Activated effector memory CD4-positive, alpha-beta T cell treated with anti-CD3 and anti-CD28 coated beads, Interleukin-2, amount 50 U/mL, for 16 hours (primary cell): Measurements from ENCODE around the gene TMEM74B.
"Not testable (repeated sequence)": the region's sequence is repeated elsewhere in the genome, so short reads cannot be mapped to it uniquely, and the experiment has no call there.

Experiments used
- DNase-seq: peaks from one replicate; pipeline ENCODE4 v3.0.0-alpha.2; 2020

Gene TMEM74B

DNA sequence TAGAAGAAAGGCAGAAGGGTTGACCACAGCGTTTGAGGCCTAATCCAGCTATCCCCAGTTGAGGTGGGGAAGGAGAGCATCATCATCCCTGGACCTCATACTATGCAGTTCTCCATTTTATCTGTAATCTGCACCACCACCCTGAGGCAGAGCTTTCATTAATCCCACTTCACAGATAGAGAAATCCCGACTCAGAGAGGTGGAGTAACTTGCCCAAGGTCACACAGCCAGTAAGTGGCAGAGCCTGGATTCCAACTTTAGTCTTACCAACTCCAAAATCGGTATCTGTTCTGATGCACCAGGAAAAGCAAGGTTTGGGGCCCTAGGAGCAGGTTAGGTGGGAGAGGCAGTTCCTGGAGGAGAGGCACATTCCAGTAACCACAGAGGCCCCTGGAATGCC is 6.7 kb downstream of the TMEM74B start:
- DNase-seq, result peak; percentile 5

DNA sequence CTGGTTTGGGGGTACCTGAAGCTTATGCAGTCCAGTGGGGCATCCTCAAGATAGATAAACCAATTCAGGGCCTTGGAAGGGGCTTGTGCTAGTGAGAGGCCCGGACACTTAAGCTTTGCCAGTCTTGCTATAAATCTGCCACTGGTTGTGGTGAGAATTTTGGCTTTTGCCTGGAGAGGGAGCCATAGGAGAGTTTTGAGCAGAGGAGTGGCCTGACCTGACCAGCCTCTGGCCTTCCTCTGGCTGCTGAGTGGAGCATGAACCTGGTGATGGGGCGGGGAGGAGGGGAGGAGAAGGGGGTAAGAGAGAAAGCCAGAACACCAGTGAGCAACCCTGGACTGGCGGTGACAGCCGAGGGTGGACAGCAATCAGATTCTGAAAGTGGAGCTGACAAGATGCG is 7.1 kb downstream of the TMEM74B start:
- DNase-seq, result peak; percentile 21

DNA sequence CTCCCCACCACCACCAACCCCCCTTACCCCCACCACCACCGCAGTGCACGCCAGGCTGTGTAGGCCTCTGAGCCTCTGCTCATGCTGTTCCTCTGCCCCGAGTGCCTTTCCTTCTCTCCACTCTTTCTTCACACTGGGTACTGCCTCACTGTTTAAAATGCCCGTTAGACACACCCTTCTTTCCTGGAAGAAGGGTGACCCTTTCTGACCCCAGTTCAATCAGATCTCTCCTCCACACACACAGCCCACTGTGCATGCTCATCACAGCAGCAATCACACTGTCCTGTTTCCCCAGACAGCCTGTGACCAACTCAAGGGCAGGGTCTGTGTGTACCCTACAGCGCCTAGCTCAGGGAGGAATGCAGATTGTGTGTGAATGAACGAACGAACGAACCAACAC is 10.0 kb downstream of the TMEM74B start:
- DNase-seq, result peak; percentile 43

DNA sequence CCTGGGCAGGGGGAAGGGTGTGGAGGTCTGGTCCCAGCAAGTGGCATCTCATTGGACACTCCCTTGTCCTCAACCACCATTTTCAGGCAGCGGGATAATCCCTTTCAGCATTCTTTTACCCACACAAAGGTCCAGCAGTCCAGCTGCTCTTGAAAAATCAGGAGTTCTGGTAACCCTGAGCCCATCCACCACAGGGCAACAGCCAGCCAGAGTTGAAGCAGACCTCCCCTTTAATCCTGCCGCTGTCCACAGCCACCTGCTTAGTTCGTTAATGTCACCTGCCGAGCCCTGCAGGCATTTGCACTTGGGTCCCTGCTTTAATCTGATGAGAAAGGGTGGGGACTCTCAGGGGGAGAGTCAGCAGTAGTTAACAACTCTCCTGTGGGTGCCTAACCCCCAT is 11.1 kb downstream of the TMEM74B start:
- DNase-seq, result peak; percentile 55

DNA sequence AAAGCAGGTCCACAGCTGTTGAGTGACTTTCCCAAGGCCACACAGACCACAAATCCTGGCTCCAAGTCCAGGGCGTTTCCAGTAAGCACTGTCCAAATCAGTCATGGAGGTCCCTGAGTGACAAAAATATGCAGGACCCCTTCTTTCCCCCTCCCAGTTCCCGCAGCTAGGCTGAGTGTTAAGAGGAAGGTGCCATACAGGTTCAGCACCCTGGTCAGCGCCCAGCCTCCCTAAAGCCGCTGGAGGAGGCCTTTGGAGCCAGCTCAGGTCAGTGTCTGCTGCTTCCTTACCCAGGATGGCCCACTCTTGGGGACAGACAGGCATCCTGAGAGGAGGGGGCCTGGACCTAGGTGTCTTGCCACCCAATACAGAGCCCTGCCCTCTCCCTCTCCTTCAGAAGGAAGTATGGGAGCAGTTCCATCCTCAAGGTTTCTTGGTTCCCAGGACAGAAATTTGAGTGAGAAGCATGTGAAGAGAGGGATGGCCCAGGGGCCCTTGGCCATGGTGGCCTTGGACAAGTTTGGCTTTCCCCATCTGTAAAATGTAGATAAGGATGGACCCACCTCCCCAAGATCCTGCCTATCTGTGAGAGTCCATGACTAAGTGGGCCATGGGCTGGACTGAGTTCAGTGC is 13.2 kb downstream of the TMEM74B start:
- DNase-seq, result peak; percentile 61

DNA sequence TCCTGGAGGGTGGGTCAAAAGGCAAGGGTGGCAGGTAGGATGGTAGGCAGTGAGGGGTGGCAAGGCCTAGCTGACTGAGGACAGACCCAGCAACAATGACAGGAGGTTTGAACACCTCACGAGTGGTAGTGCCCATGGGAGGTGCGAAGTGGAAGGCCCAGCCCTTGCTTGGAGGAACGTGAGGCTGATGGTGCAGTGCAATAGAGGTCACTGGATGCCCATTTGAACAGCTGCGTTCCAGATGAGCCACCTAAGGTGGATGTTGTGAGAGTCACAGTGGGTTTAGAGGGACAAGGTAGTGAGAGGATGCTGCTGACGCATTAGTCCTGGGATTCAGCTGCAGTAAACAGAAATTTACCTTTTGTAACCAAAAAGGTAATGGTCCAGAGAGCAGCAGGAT is 15.6 kb downstream of the TMEM74B start:
- peak; percentile 54 for DNase-seq

DNA sequence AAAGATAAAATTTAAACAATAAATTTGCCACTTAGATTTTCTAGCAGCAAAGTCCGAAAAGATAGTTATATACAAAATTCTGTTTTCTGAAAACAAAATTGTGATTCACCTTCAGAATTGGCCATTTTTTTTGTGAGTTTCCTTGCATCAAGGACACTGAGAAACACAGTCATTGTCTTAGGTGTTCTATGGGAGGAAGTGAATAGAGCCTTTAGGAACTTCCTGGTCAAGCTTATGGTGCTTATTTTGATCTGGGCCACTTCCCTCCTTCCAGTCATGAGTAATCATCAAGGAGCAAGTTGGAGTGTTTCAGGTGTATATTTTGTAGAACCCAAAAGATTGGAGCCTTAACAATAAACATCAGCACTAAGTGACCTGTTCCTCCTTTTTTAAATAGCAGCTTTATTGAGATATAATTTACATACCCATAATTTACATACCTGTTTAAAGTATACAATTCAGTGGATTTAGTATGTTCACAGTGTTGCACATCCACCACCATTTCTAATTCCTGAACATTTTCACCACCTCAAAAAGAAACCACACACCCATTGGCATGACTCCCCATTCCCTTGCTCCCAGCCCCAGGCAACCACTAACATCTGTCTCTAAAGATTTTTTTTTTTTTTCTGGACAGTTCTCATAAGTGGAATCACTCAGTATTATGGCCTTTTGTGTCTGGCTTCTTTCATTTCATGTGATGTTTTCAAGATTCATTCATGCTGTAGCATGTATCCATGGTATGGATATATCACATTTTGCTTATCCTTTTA is 17.6 kb downstream of the TMEM74B start:
- DNase-seq, result no peak

DNA sequence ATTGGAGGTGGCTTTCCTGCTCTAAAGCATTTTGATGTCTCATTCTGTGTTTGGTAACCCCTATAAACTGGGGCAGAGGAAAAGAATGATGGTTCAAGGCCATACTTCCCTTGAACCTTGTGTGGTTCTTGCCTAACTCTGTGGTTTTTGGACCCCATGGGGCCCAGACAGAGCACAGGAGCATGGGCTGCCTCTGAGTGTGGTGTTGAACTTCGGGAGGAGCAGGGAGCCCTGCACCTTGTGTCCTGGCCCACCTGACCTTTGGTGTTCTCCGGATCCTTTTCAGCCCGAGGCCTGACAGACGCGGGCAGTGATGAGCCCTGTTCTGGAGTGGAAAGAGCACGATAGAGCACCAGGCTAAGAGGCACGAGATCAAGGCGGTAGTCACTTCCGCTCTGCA is 18.8 kb downstream of the TMEM74B start:
- peak; percentile 33 for DNase-seq

DNA sequence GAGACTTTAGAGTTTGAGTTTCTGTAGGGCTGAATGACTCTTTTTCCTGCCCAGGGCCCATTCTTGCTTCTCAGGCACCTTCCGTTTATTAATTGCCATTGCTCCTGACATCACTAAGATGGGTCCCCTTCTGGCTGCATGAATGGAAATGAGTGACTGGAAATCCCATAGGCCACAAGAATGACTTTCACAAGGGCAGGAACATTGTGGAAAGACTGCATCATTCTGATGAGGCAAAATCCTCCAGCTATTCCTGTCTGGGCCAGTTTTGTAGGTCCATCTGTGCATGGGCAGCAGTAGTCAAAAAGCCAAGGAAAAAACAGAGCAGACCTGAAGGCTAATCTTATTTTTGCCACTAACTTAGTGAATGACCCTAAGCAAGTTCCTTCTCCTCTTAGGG is 19.3 kb downstream of the TMEM74B start:
- DNase-seq, result no peak

DNA sequence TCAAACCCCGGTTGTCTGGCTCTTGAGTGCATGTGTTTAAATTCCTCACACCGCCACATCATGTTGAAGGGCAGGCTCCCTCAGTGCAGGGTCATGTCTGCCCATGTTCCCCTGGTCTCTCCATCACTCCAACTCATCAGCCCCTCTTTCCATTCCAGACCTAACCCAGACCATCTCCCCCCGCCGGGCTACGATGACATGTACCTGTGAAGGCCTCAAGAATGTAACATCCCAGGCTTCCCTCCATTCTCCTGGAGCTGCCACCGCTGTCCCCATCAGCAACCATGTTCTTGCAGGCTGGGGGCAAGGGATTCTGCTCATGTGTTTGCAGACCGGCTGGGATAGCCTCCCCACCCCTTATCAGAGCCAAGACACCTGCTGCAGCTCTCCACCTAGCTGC is 19.9 kb downstream of the TMEM74B start:
- DNase-seq, result peak; percentile 34

DNA sequence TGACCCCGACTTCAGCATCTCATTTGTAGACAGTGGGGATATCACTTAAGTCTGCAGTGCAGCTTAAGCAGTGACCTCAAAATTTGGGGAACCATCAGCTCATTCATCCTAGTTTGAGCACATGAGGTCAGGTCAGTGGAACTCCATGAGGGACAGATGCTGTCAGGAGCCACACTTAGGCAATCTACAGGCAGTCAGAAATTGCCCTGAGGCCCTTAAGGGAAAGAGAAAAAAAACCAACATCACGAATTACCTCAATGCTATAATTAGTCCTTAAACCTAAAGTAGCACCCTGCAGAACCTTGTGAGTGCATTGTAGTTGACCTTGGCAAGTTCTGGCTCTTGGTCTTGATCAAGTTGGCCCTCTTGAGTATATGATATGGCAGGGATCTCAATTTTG is 21.1 kb downstream of the TMEM74B start:
- no peak for DNase-seq

DNA sequence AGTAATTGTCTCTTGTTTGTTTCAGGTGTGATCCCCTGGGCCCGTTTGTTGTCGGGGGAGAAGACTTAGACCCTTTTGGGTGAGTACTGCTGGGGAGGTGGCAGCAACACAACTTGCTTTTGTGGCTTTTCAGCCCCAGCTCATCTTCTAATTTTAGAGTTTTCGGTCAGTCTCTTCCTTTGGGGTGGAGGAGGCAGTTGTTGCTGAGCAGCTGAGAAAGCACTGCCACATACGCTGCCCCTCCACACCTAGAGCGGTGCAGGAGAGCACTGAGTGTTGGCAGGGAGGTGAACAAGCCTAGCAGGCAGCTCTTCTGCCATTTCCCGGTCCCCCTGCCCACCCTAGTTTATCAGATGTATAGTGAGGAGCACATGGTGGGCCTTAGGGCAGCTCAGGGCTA is 21.7 kb downstream of the TMEM74B start:
- peak; percentile 19 for DNase-seq

DNA sequence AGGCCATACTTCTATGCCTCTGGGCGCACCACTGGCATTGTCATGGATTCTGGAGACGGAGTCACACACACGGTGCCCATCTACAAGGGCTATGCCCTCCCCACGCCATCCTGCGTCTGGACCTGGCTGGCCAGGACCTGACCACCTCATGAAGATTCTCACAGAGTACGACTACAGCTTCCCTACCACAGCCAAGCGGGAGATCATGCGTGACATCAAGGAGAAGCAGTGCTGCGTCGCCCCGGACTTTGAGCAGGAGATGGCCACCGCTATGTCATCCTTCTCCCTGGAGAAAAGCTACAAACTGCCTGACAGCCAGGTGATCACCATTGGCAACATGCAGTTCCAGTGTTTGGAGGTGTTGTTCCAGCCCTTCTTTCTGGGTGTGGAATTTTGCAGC is 23.8 kb downstream of the TMEM74B start:
- DNase-seq, result no peak

DNA sequence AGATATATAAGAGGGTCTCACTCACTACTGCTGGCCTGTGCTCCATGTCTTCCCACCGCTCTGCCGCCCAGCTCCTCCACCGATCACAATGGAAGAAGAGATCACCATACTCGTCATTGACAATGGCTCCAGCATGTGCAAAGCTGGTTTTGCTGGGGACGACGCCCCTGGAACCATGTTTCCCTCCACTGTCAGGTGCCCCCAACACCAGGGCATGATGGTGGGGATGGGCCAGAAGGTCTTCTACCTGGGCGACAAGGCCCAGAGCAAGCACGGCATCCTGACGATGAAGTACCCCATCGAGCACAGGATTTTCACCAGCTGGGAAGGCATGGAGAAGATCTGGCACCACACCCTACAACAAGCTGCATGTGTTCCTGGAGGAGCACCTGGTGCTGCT is 24.3 kb downstream of the TMEM74B start:
- no peak for DNase-seq

DNA sequence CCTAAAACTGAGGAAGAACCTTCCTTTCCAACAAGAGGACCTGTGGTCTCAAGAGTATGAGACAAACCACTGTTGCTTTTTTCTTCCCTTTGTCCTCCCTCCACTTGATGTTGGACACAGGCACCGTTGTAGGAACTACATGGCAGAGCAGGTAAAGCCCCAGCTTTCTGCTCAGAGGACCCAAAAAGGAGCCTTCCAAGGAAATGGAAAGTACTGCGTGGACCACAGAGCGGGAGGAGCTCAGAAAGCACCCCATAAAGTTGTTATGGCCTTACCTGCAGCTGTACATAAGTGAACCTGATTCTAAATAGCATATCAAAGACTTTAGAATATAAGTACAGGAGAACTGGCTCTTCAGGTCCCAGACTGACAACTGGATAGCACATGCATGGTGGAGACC is 29.4 kb downstream of the TMEM74B start:
- no peak for DNase-seq

DNA sequence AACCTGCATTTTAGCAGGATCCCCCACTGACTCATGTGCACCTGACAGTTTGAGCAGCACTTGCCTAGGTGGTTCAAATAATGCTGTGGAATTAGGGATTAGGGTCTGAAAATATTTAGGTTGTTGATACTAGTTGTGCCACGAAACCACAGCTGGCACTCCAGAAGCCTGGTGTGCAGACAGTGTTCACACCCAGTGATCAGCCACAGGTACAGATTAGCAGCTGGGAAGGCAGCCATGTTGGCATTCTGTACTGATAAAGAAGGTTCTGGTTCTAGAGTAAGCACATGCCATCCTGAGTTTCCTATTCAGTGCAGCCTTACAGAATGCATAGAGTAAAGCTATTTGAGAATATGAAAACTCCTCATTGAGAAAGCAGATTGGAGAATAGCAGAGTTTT is 30.1 kb downstream of the TMEM74B start:
- no peak for DNase-seq

DNA sequence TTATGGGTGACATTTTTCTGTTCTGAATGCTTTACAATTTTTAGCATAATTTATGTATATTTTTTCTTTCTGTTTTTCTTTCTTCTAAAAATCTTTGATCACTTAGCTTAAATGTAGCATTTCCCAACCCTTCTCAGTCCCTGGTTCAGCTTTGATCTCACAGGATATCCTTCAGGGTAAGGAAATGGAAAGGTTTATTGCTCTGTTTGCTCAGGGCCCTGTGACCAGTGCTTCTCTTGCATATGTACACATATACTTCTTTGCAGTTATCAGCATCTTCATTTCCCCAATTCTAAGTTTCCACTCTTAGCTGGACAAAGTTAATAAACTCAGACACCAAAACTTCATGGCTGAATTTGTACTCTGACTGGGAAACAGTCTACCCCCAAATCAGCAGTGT is 30.6 kb downstream of the TMEM74B start:
- no peak for DNase-seq

DNA sequence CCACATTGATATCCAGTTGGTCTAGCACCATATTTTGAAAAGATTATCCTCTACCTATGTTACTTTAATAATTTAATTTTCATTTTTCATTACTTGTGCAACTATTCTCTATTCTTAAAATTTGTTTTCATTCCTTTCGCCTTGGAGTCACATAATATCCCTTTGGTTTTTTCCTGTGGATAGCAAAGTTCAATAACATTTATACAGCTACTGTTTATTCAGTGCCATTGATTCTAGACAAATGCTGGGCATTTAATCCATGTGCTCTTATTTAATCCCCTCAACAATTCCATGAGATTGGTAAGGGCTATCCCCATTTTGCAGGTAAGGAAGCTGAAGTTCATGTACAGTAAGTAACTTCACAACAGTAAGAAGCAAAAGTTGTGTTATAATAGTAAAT is 33.8 kb downstream of the TMEM74B start:
- DNase-seq, result no peak

DNA sequence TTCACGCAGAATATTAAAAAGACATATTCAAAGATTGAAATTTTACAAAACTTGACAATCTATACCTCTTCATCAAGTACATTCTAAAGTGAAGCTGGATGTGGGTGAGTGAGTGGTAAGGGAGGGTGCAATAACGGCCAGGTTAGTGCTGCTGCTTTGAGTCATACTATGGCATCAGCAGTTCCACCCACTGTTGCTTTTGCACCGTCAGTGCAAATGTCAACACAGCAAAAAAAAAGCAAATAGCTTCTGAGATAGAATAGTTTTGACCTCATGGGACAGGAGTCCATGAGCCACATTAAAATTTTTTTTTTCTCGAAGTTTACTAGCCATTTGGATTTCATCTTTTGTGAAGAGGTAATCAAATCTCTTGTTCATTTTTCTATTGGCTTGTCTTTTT is 34.6 kb downstream of the TMEM74B start:
- DNase-seq, result no peak

DNA sequence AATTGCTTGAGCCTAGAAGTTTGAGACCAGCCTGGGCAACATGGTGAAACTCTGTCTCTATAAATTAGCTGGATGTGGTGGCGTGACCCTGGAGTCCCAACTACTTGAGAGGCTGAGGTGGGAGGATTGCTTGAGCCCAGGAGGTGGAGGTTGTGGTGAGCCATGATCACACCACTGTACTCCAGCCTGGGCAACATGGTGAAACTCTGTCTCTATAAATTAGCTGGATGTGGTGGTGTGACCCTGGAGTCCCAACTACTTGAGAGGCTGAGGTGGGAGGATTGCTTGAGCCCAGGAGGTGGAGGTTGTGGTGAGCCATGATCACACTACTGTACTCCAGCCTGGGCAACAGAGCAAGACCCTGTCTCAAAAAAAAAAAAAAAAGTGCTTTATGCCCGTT is 35.0 kb downstream of the TMEM74B start:
- not testable (repeated sequence) for DNase-seq

DNA sequence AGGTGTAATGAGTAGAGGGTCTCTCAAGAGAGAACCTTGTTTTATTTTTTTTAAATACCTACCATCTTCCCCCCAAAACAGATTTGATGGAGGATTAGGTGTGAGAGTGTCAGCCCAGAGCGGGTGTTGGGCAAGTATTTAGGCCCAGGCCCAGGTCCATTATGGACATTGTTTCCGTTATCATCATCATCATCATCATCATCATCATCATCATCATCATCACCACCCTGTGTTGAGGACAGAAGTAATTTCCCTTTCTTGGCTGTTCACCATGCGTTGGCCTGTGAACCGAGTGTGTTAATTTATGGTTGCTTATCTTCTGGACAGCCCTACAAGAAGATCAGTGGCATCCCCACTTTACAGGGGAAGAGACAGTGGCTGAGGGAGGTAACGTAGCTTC is 37.8 kb downstream of the TMEM74B start:
- DNase-seq, result no peak

DNA sequence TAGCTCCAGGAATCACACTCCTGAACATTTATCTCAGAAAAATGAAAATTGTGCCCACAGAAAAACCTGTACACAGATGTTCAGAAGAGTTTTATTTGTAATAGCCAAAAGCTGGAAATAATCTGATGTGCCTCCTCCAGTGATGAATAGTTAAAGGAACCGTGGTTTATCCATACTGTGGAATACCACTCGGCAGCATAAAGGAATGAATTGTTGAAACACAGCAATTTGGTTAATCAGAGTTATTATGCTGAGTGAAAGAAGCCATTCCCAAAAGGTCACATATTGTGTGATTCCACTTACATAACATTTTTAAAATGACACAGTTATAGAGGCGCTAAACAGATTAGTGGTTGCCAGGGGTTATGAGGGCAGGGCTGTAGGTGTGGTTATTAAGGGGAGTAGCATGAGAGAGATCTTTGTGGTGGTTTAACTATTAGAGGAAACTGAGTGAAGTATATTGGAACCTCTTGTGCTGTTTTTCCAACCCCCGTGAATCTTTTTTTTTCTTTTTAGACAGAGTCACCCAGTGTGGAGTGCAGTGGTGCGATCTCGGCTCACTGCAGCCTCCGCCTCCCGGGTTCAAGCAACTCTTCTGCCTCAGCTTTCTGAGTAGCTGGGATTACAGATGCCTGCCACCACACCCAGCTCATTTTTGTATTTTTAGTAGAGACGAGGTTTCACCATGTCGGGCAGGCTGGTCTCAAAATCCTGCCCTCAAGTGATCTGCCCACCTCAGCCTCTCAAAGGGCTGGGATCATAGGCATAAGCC is 40.2 kb downstream of the TMEM74B start:
- no peak for DNase-seq

DNA sequence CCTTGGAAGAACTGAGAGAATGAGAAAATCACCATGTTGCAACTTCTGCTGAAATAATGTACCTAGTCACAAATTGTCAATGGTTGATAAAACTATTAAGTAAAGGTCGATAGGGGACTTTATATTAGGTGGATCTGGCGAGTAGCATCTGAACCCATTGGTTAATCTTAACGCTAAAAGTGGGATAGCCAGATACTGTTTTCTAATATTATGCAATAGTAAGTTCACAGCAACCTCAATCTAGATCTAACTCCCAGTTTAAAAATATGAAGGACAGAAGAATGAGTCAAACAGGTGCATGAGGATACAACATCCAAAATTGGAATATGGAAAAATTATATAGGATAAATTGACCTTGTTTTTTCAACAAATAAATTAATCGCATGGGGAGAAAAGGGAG is 47.5 kb downstream of the TMEM74B start:
- no peak for DNase-seq

DNA sequence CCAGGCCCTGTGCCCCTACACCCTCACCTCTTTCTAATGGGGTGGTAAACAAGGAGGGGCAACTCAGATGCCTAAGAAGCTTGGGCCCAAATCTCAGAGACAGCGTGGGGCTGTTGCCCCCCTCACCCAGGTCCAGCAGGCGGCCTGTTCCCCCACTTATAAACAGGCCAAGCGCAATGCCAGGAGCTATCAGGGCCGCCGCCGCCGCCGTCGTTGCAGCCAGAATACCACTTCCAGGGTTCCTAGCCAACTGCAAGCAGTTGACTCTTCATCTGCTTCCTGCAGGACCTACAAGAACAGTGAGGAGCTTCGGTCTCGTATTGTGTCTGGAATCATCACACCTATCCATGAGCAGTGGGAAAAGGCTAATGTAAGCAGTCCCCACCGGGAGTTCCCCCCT is 49.9 kb downstream of the TMEM74B start:
- no peak for DNase-seq
